ENCODE measurements around the gene SUMF2.
"Not testable (repeated sequence)": the region's sequence is repeated elsewhere in the genome, so short reads cannot be mapped to it uniquely, and the experiment has no call there.

SUMF2 gene

GRCh38 chr7:56106108-56107073 is 42.3 kb downstream of the SUMF2 start, which contains the start of gene CHCHD2:
Gene CHCHD2, minus strand, starts transcription at chr7:56106476. Its CDS starts 63 bp downstream, at chr7:56106413.
- DNase-seq = peak; percentile 44 to 99 (median 95)

GRCh38 chr7:56107954-56108258 is 43.8 kb downstream of the SUMF2 start:
- no peak for DNase-seq

GRCh38 chr7:56110611-56111010 is 46.5 kb downstream of the SUMF2 start:
- DNase-seq = no peak

- DNase-seq = not testable (repeated sequence)
Measured at GRCh38 chr7:56112244-56112643, 48.2 kb downstream of the SUMF2 start.

GRCh38 chr7:56115852-56116538 is 51.9 kb downstream of the SUMF2 start, which contains the start of gene NUPR2:
Gene NUPR2, minus strand, starts transcription at chr7:56116417. Its CDS starts 103 bp downstream, at chr7:56116314.
- DNase-seq = peak in 7 of 56 donors; percentile 3 to 36 (median 10)

GRCh38 chr7:56121440-56121839 is 57.4 kb downstream of the SUMF2 start:
- DNase-seq = no peak

GRCh38 chr7:56124981-56125380 is 60.9 kb downstream of the SUMF2 start:
- no peak for DNase-seq

GRCh38 chr7:56125831-56126230 is 61.7 kb downstream of the SUMF2 start:
- DNase-seq = no peak

- no peak for DNase-seq
Measured at GRCh38 chr7:56127241-56127975, 63.3 kb downstream of the SUMF2 start.
